Stimulated activated CD4-positive, alpha-beta T cell treated with anti-CD3 and anti-CD28 coated beads, Interleukin-12 subunit alpha, Interleukin-12 subunit beta, amount 100 ng/mL, for 24 hours (primary cell): ENCODE results near the gene SLC26A3.
"Not testable (repeated sequence)": the region's sequence is repeated elsewhere in the genome, so short reads cannot be mapped to it uniquely, and the experiment has no call there.

Experiments
- DNase-seq, 2 experiments: peaks; one replicate each; pipeline ENCODE4 v3.0.0-alpha.2; 2020; ENCODE audit warnings: low read depth in 2 of 2

Gene SLC26A3

DNA sequence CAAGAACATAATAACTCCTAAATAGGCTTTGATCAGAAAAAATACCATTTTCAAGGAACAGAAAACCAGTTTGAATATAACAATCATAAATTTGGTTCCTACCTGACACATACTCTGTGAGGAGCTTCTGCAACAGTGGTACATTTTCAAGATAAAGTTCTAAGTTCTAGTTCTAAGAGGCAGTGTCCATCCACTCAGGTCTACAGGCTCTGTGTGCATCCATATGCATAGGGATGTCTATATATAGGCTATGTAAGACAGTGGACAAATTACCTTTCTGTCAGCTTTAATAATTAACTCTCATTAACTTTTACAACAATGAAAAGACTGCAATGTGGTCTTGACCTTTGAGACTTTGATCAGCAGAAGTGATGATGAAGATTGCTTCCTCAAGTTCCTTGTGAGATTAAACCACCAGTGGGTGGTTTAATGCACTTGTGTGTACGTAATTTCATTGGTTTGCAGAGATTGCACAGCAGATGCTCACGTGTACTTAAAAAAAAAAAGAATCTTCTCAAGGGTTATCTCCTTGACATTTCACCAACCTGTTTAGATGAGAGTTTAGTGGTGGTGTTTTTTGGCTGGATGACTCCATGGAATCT is at the start of gene SLC26A3:
TSS of gene SLC26A3 (minus strand) at position 215 of the 602 bp plus-strand sequence. CDS start 8,714 bp downstream, outside the sequence.
- DNase-seq = no peak

GRCh38 chr7:107850643-107851042 is 47.6 kb upstream of the SLC26A3 start:
- no peak for DNase-seq

GRCh38 chr7:107850216-107850615 is 47.2 kb upstream of the SLC26A3 start:
- DNase-seq = no peak

DNA sequence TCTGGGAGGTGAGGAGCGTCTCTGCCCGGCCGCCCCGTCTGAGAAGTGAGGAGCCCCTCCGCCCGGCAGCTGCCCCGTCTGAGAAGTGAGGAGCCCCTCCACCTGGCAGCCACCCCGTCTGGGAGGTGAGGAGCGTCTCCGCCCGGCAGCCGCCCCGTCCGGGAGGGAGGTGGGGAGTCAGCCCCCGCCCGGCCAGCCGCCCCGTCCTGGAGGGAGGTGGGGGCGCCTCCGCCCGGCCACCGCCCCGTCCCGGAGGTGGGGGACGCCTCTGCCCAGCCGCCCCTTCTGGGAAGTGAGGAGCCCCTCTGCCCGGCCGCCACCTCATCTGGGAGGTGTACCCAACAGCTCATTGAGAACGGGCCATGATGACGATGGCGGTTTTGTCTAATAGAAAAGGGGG is 45.2 kb upstream of the SLC26A3 start:
- not testable (repeated sequence) for DNase-seq

- DNase-seq = not testable (repeated sequence)
Measured at GRCh38 chr7:107847836-107848175, 44.8 kb upstream of the SLC26A3 start.

GRCh38 chr7:107847168-107847835 is 44.3 kb upstream of the SLC26A3 start:
- DNase-seq = no peak

DNA sequence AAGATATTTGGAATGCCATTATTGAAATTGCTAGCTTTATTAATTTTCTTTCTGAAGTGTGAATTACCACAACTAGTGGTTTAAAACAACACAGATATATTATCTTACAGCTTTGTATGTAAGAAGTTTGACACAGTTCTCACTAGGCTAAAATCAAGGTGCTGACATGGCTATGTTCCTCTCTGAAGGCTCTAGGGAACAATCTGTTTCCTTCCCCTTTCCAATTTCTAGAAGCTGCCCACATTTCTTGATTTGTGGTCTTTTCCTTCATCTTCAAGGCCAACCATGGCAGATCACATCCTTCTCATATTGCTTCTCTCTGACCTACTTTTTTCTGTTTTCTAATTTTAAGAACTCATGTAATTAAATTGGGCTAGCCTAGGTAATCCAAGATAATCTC is 43.3 kb upstream of the SLC26A3 start:
- no peak for DNase-seq

DNA sequence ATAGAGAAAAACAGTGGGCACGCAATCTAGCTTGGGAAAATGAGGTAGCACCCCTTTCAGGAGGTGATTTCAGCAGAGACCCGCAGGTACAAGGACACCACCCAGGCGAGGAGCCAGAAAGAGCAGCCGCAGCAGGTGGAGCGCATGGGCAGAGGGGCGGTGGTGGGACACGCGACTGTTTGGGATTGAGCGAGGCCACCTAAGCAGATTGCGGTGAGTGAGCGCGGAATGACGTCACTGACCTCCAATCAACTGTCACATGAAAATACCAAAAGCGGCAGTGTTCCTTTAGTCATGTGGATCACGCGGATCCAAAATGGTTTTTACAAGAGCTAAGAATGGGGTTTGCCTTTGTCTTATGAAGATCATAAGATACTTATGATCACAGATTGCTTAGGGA is 40.2 kb upstream of the SLC26A3 start:
- DNase-seq = no peak

- DNase-seq = no peak
Measured at GRCh38 chr7:107842213-107842612, 39.2 kb upstream of the SLC26A3 start.

GRCh38 chr7:107838816-107839565 is 36.0 kb upstream of the SLC26A3 start:
- DNase-seq = no peak

DNA sequence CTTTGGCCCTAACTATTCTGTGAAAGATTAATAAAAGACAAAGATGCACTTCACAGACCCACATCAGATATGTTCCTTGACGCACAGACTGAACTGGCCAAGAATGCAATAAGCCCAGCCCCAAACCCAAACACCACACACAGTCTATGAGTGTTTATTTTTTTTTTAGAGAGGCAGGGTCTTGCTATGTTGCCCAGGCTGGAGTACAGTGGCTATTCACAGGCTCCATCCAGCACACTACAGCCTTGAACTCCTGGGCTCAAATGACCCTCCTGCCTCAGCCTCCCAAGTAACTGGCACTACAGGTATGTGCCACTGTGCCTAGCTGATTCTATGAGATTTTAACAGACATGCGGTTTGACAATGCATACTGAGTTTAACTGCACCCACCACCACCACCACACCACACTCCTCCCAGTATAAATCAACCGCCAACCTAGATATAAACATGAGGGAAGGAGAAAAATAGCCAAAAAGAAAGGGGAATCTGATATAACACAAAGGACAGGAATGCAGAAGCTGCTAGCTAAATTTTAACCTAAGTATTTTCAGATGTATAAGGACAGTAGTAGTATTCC is 35.1 kb upstream of the SLC26A3 start:
- no peak for DNase-seq

DNA sequence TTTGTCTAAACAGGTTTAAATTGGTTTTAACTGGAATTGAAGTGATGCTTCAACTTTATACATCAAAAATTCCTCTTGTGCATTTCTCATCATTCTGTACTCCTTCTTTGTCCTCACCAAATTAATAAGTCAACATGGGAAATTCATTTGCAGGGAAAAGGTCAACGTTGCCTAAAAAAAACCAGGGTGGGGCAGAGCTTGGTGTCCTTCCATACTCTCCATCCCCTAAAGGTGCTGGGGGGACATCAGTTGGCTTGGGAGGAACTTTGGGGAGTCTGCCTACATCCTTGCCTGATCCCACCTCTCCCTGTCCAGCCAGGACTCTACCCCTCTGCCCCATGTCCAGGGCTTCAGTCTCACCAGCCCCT is 34.1 kb upstream of the SLC26A3 start:
- DNase-seq = no peak

GRCh38 chr7:107836237-107837144 is 33.5 kb upstream of the SLC26A3 start:
- no peak for DNase-seq

DNA sequence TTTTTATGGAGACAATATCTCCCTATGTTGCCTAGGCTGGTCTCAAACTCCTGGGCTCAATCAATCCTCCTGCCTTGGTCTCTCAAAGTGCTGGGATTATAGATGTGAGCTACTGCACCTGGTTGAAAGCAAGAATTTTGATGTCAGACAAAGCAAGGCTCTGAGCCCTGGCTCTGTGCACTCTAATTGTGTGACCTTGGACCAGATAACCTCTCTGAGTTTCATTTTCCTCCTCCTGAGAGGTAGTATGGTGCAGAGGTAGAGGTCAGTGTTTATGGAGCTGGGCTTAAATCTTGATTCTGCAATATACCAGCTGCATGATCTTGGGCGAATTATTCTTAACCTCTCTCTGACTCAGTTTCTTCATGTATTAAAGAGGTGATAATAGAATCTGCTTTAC is 31.4 kb upstream of the SLC26A3 start:
- DNase-seq = no peak

DNA sequence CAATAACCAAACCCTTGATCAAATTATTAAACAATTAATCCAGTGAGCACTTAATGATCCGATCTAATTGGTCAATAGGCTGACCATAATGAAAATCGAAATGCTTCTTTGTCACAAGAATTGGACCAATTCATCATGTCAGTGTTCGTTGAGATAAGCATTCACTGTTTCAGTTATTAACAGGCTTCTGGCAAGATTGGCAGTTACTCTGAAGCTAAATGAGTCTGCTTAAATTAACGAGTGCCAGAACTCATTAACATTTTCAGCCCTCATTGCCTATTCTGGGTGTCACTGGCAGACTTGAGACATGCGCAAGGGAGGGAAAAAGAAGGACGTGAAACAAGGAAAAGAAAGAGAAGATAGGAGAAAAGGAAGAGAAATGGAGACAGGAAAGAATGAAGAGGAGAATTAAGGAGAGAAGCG is 30.7 kb upstream of the SLC26A3 start:
- DNase-seq = no peak

- DNase-seq = no peak
Measured at GRCh38 chr7:107830420-107830819, 27.4 kb upstream of the SLC26A3 start.

- DNase-seq = no peak
Measured at GRCh38 chr7:107828540-107828939, 25.5 kb upstream of the SLC26A3 start.

DNA sequence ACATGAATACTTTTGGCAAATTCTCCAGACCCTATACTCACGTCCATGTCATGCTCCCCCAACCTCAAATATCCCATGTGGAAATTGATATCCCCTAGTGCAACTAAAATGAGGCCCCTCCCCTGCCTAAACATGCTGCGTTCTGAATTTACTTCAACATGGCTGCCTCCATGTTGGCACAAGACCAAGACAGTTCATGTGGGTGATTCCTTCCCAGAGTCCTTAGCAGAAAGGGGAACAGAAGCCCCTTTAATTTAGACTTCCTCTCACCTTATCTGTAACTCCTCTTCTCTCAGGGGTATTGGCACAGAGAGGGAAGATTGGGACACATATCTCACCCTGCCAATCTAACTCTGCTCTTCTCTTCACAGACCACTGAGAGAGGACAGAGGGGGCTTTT is 24.5 kb upstream of the SLC26A3 start:
- no peak for DNase-seq

- no peak for DNase-seq
Measured at GRCh38 chr7:107826451-107826850, 23.4 kb upstream of the SLC26A3 start.

- no peak for DNase-seq
Measured at GRCh38 chr7:107824858-107825257, 21.8 kb upstream of the SLC26A3 start.

- DNase-seq = no peak
Measured at GRCh38 chr7:107818622-107819021, 15.6 kb upstream of the SLC26A3 start.
